ENCODE data around the gene MAPK8IP3.

Gene MAPK8IP3

DNA sequence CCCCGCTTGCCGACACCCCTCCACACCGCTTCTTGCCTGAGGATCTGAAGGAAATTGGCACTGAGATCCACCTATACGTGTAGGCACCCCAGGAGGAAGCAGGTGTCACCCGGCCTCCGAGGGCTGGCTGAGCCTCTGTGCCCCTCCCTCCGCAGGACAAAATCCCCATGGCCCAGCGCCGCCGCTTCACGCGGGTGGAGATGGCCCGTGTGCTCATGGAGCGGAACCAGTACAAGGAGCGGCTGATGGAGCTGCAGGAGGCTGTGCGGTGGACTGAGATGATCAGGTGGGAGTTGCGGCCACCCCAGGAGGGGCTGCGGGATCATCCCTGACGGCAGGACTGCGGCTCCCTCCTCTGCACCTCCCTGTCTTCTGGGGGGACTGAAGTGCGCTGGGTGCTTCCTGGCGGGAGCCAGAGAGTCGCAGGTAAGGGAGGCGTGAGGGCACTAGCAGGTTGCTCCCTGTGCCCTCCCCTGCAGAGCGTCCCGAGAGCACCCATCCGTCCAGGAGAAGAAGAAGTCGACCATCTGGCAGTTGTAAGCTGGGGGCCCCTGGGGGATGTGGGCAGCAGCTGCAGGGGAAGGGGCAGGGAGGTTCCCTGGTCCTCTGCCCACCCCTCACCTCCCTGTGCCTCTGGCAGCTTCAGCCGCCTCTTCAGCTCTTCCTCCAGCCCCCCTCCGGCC lies 56.3 kb downstream of the MAPK8IP3 start:
- Histone ChIP-seq H4K20me1 (ENCODE audit: control insufficient read depth, insufficient read depth, low read depth, low read length) (no peaks in the 10 kb centered on the region), H3K9me2 (replicated peaks; ENCODE audit: control insufficient read depth, low read length) (no peaks in the 10 kb centered on the region), H3K9me3 (ENCODE audit: control insufficient read depth, insufficient read depth, low read length) (no peaks in the 10 kb centered on the region), H3F3A (ENCODE audit: control insufficient read depth, insufficient read depth) (no peaks in the 10 kb centered on the region), H3K4me1 (ENCODE audit: control insufficient read depth, low read length) (no peaks in the 10 kb centered on the region), H3K4me2 (ENCODE audit: low read length) (no peak overlapping the region), H3K4me3 (ENCODE audit: low read length) (no peak overlapping the region), H3K36me3 (ENCODE audit: control insufficient read depth, low read length) (peaks cover 70% of the 10 kb centered on the region), H3K27ac (ENCODE audit: low read depth, low read length) (no peak overlapping the region), H3K27me3 (ENCODE audit: control insufficient read depth, low read length) (no peaks in the 10 kb centered on the region), H3K79me2 (ENCODE audit: control insufficient read depth, low read length) (no peaks in the 10 kb centered on the region)
- TF ChIP-seq, protein P1, sequence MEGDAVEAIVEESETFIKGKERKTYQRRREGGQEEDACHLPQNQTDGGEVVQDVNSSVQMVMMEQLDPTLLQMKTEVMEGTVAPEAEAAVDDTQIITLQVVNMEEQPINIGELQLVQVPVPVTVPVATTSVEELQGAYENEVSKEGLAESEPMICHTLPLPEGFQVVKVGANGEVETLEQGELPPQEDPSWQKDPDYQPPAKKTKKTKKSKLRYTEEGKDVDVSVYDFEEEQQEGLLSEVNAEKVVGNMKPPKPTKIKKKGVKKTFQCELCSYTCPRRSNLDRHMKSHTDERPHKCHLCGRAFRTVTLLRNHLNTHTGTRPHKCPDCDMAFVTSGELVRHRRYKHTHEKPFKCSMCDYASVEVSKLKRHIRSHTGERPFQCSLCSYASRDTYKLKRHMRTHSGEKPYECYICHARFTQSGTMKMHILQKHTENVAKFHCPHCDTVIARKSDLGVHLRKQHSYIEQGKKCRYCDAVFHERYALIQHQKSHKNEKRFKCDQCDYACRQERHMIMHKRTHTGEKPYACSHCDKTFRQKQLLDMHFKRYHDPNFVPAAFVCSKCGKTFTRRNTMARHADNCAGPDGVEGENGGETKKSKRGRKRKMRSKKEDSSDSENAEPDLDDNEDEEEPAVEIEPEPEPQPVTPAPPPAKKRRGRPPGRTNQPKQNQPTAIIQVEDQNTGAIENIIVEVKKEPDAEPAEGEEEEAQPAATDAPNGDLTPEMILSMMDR (IDR thresholded peaks at IDR 0.05; ENCODE audit: low read depth, low read length, poor library complexity, severe bottlenecking), result no peak
- no peak for TF ChIP-seq EZH2phosphoT487 (IDR thresholded peaks at IDR 0.05; ENCODE audit: borderline replicate concordance, low read length)

DNA sequence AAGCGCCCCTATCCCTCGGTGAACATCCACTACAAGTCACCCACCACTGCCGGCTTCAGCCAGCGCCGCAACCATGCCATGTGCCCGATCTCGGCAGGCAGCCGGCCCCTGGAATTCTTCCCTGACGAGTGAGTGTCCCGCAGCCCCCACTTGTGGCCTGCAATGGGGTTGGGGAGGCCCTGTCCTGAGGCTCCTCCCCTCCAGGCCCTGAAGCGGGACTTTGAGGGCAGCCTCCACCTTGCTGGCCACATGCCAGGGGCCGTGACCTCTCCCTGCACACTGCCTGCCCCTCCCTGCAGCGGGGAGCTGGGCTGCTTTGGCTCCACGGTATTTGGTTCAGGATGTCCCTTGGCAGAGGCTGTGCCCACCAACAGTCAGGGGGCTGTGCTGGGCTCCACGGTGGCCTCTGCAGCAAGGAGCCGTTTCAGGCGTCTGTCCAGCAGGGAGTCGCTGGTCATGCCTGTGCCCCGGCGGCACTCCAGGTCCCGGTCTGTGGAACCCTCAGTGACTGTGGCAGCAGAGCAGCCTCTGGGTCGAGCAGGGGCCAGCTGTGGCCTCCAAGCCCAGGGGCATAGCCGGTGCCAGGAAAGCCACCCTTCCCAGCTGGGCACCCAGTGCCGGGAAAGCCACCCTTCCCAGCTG lies 57.0 kb downstream of the MAPK8IP3 start:
- TF ChIP-seq, protein P1 (IDR thresholded peaks at IDR 0.05; ENCODE audit: low read depth, low read length, poor library complexity, severe bottlenecking), result no peak
- Histone ChIP-seq H3K9me2 (replicated peaks; ENCODE audit: control insufficient read depth, low read length) (no peaks in the 10 kb centered on the region), H4K20me1 (ENCODE audit: control insufficient read depth, insufficient read depth, low read depth, low read length) (no peaks in the 10 kb centered on the region), H3K9me3 (ENCODE audit: control insufficient read depth, insufficient read depth, low read length) (no peaks in the 10 kb centered on the region), H3K4me2 (ENCODE audit: low read length) (no peak overlapping the region), H3F3A (ENCODE audit: control insufficient read depth, insufficient read depth) (no peaks in the 10 kb centered on the region), H3K79me2 (ENCODE audit: control insufficient read depth, low read length) (no peaks in the 10 kb centered on the region), H3K4me3 (ENCODE audit: low read length) (no peak overlapping the region), H3K4me1 (ENCODE audit: control insufficient read depth, low read length) (no peaks in the 10 kb centered on the region), H3K27me3 (ENCODE audit: control insufficient read depth, low read length) (no peaks in the 10 kb centered on the region), H3K36me3 (ENCODE audit: control insufficient read depth, low read length) (peaks cover 74% of the 10 kb centered on the region), H3K27ac (ENCODE audit: low read depth, low read length) (no peak overlapping the region)

DNA sequence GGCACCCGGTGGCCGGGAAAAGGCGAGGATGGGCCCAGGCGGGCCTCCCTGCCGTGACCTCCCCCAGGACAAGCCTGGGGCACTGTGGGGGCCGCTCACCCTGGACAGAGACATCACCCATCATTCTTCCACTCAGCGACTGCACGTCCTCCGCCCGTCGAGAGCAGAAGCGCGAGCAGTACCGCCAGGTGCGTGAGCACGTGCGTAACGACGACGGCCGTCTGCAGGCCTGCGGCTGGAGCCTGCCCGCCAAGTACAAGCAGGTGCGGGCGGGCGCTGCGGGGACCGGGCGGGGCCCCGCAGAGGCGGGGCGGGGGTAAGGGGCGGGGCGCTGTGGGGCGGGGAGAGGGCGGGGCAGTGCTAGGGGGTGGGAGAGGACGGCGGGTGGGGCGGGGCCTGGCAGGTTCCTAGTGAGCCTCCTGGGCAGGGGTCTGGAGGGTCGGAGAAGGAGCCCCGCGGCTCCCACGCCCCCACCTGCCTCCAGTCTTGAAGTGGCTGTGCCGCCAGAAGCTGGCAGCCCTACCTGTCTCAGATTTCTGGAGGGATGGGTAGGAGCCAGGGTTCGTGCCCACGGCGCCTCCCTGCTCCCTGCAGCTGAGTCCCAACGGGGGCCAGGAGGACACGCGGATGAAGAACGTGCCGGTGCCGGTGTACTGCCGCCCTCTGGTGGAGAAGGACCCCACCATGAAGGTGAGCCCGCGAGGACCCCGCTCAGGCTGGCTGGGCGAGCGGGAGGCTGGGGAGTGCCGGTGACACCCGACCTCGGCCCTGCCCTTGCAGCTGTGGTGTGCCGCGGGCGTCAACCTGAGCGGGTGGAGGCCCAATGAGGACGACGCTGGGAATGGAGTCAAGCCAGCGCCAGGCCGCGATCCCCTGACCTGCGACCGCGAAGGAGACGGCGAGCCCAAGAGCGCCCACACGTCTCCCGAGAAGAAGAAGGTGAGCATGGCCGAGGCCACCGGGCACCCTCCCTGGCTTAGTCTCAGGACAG lies 57.8 kb downstream of the MAPK8IP3 start:
- Histone ChIP-seq H3K9me2 (replicated peaks; ENCODE audit: control insufficient read depth, low read length) (no peaks in the 10 kb centered on the region), H3F3A (ENCODE audit: control insufficient read depth, insufficient read depth) (no peaks in the 10 kb centered on the region; the same call in 1 of the 2 replicates), H3K36me3 (ENCODE audit: control insufficient read depth, low read length) (peaks cover 82% of the 10 kb centered on the region), H3K4me2 (ENCODE audit: low read length) (no peak overlapping the region), H3K9me3 (ENCODE audit: control insufficient read depth, insufficient read depth, low read length) (no peaks in the 10 kb centered on the region), H3K4me3 (ENCODE audit: low read length) (no peak overlapping the region), H3K27me3 (ENCODE audit: control insufficient read depth, low read length) (no peaks in the 10 kb centered on the region), H4K20me1 (ENCODE audit: control insufficient read depth, insufficient read depth, low read depth, low read length) (no peaks in the 10 kb centered on the region), H3K79me2 (ENCODE audit: control insufficient read depth, low read length) (no peaks in the 10 kb centered on the region), H3K4me1 (ENCODE audit: control insufficient read depth, low read length) (no peaks in the 10 kb centered on the region), H3K27ac (ENCODE audit: low read depth, low read length) (no peak overlapping the region)
- TF ChIP-seq EZH2phosphoT487 (IDR thresholded peaks at IDR 0.05; ENCODE audit: borderline replicate concordance, low read length), result no peak
- TF ChIP-seq, protein P1 (IDR thresholded peaks at IDR 0.05; ENCODE audit: low read depth, low read length, poor library complexity, severe bottlenecking), result peak; percentile 12

All from DOHH2 (cell line).